Measurements from ENCODE around the gene ZSCAN20.

The ZSCAN20 gene

GRCh38 chr1:33460947-33461629 is 11.4 kb upstream of the ZSCAN20 start:
- 91% methylated on average over 4 of the region's 4 CpGs for WGBS
- Histone ChIP-seq H3K23ac (ENCODE audit: low read length in 2 of 2) (no peak overlapping the region), H3K4me3 (ENCODE audit: insufficient read depth in 1 of 2, low read depth in 1 of 2, low read length in 2 of 2) (no peak overlapping the region), H3K18ac (ENCODE audit: low read depth in 1 of 2, low read length in 2 of 2) (peak overlapping the region; percentile 11 to 19), H3K27me3 (ENCODE audit: control insufficient read depth in 1 of 2, insufficient read depth in 1 of 2, low read length in 2 of 2) (no peaks in the 10 kb centered on the region), H3K4ac (ENCODE audit: low read depth in 1 of 2, low read length in 2 of 2) (no peak overlapping the region), H2BK120ac (ENCODE audit: low read depth, low read length) (no peak overlapping the region), H2AK5ac (ENCODE audit: low read length, severe bottlenecking) (peak overlapping the region; percentile 66), H4K8ac (ENCODE audit: low read length) (no peak overlapping the region), H3K36me3 (ENCODE audit: control insufficient read depth in 1 of 2, insufficient read depth in 2 of 2, low read depth in 1 of 2, low read length in 2 of 2) (no peaks in the 10 kb centered on the region), H2AFZ (ENCODE audit: low read depth, low read length) (no peak overlapping the region), H2BK12ac (ENCODE audit: low read length in 2 of 2) (peak overlapping the region in 1 of 2 experiments; percentile 24), H3K14ac (ENCODE audit: low read length in 2 of 2) (no peak overlapping the region), H3K27ac (ENCODE audit: low read length, poor library complexity, severe bottlenecking) (no peak overlapping the region), H3K9me3 (ENCODE audit: control insufficient read depth, low read length) (no peaks in the 10 kb centered on the region), H3K79me1 (replicated peaks; ENCODE audit: low read length, poor library complexity, severe bottlenecking) (no peaks in the 10 kb centered on the region), H3K9ac (ENCODE audit: low read length) (no peak overlapping the region), H4K91ac (ENCODE audit: low read length) (peak overlapping the region; percentile 64), H3K4me2 (ENCODE audit: low read length, poor library complexity, severe bottlenecking) (no peak overlapping the region), H3K4me1 (ENCODE audit: control insufficient read depth, insufficient read depth, low read depth, low read length) (peaks cover 21% of the 10 kb centered on the region), H2BK15ac (ENCODE audit: low read depth, poor library complexity, severe bottlenecking) (no peak overlapping the region), H2BK5ac (ENCODE audit: low read depth, low read length, poor library complexity, severe bottlenecking) (no peak overlapping the region)
- DNase-seq = no peak

GRCh38 chr1:33462405-33463164 is 9.9 kb upstream of the ZSCAN20 start:
- H2AK5ac ChIP-seq (ENCODE audit: low read length, severe bottlenecking) = peak overlapping the region; percentile 50
- no peak overlapping the region for H3K14ac ChIP-seq (ENCODE audit: low read length in 2 of 2)
- H3K27ac ChIP-seq (ENCODE audit: low read length, poor library complexity, severe bottlenecking) = no peak overlapping the region
- no peak overlapping the region for H3K23ac ChIP-seq (ENCODE audit: low read length in 2 of 2)
- peak overlapping the region; percentile 58 for H4K91ac ChIP-seq (ENCODE audit: low read length)
- H3K27me3 ChIP-seq (ENCODE audit: control insufficient read depth in 1 of 2, insufficient read depth in 1 of 2, low read length in 2 of 2) = no peaks in the 10 kb centered on the region
- 94% methylated on average over 4 of the region's 8 CpGs for WGBS
- H2BK5ac ChIP-seq (ENCODE audit: low read depth, low read length, poor library complexity, severe bottlenecking) = no peak overlapping the region
- no peaks in the 10 kb centered on the region for H3K36me3 ChIP-seq (ENCODE audit: control insufficient read depth in 1 of 2, insufficient read depth in 2 of 2, low read depth in 1 of 2, low read length in 2 of 2)
- H3K4ac ChIP-seq (ENCODE audit: low read depth in 1 of 2, low read length in 2 of 2) = no peak overlapping the region
- H3K4me1 ChIP-seq (ENCODE audit: control insufficient read depth, insufficient read depth, low read depth, low read length) = peaks cover 19% of the 10 kb centered on the region
- H2BK120ac ChIP-seq (ENCODE audit: low read depth, low read length) = no peak overlapping the region
- H2BK12ac ChIP-seq (ENCODE audit: low read length in 2 of 2) = no peak overlapping the region
- no peak overlapping the region for H3K4me3 ChIP-seq (ENCODE audit: insufficient read depth in 1 of 2, low read depth in 1 of 2, low read length in 2 of 2)
- no peak overlapping the region for H3K18ac ChIP-seq (ENCODE audit: low read depth in 1 of 2, low read length in 2 of 2)
- H3K9ac ChIP-seq (ENCODE audit: low read length) = no peak overlapping the region
- H3K9me3 ChIP-seq (ENCODE audit: control insufficient read depth, low read length) = no peaks in the 10 kb centered on the region
- no peak overlapping the region for H4K8ac ChIP-seq (ENCODE audit: low read length)
- H2AFZ ChIP-seq (ENCODE audit: low read depth, low read length) = no peak overlapping the region
- no peaks in the 10 kb centered on the region for H3K79me1 ChIP-seq (replicated peaks; ENCODE audit: low read length, poor library complexity, severe bottlenecking)
- H3K4me2 ChIP-seq (ENCODE audit: low read length, poor library complexity, severe bottlenecking) = no peak overlapping the region
- no peak for DNase-seq
- H2BK15ac ChIP-seq (ENCODE audit: low read depth, poor library complexity, severe bottlenecking) = no peak overlapping the region

GRCh38 chr1:33464552-33464951 is 7.9 kb upstream of the ZSCAN20 start:
- H3K18ac ChIP-seq (ENCODE audit: low read depth in 1 of 2, low read length in 2 of 2) = no peak overlapping the region
- DNase-seq = no peak
- no peak overlapping the region for H2AK5ac ChIP-seq (ENCODE audit: low read length, severe bottlenecking)
- no peaks in the 10 kb centered on the region for H3K9me3 ChIP-seq (ENCODE audit: control insufficient read depth, low read length)
- H3K4ac ChIP-seq (ENCODE audit: low read depth in 1 of 2, low read length in 2 of 2) = no peak overlapping the region
- no peak overlapping the region for H4K91ac ChIP-seq (ENCODE audit: low read length)
- no peak overlapping the region for H2BK15ac ChIP-seq (ENCODE audit: low read depth, poor library complexity, severe bottlenecking)
- H3K23ac ChIP-seq (ENCODE audit: low read length in 2 of 2) = no peak overlapping the region
- H2BK12ac ChIP-seq (ENCODE audit: low read length in 2 of 2) = no peak overlapping the region
- no peaks in the 10 kb centered on the region for H3K27me3 ChIP-seq (ENCODE audit: control insufficient read depth in 1 of 2, insufficient read depth in 1 of 2, low read length in 2 of 2)
- no peak overlapping the region for H3K14ac ChIP-seq (ENCODE audit: low read length in 2 of 2)
- H4K8ac ChIP-seq (ENCODE audit: low read length) = no peak overlapping the region
- H3K4me2 ChIP-seq (ENCODE audit: low read length, poor library complexity, severe bottlenecking) = no peak overlapping the region
- peaks cover 22% of the 10 kb centered on the region for H3K4me1 ChIP-seq (ENCODE audit: control insufficient read depth, insufficient read depth, low read depth, low read length)
- H3K4me3 ChIP-seq (ENCODE audit: insufficient read depth in 1 of 2, low read depth in 1 of 2, low read length in 2 of 2) = no peak overlapping the region
- H3K27ac ChIP-seq (ENCODE audit: low read length, poor library complexity, severe bottlenecking) = no peak overlapping the region
- no peaks in the 10 kb centered on the region for H3K79me1 ChIP-seq (replicated peaks; ENCODE audit: low read length, poor library complexity, severe bottlenecking)
- H3K9ac ChIP-seq (ENCODE audit: low read length) = no peak overlapping the region
- WGBS = 96% methylated on average over 3 of the region's 3 CpGs
- H2AFZ ChIP-seq (ENCODE audit: low read depth, low read length) = no peak overlapping the region
- no peak overlapping the region for H2BK120ac ChIP-seq (ENCODE audit: low read depth, low read length)
- H2BK5ac ChIP-seq (ENCODE audit: low read depth, low read length, poor library complexity, severe bottlenecking) = no peak overlapping the region
- H3K36me3 ChIP-seq (ENCODE audit: control insufficient read depth in 1 of 2, insufficient read depth in 2 of 2, low read depth in 1 of 2, low read length in 2 of 2) = no peaks in the 10 kb centered on the region

GRCh38 chr1:33465316-33465715 is 7.1 kb upstream of the ZSCAN20 start:
- 95% methylated on average over 1 of the region's 2 CpGs for WGBS
- Histone ChIP-seq H2BK120ac (ENCODE audit: low read depth, low read length) (no peak overlapping the region), H2BK12ac (ENCODE audit: low read length in 2 of 2) (no peak overlapping the region)

More at GRCh38 chr1:33465316-33465715, 7.1 kb upstream of the ZSCAN20 start:
- H3K4ac ChIP-seq (ENCODE audit: low read depth in 1 of 2, low read length in 2 of 2) = no peak overlapping the region
- no peak overlapping the region for H2AK5ac ChIP-seq (ENCODE audit: low read length, severe bottlenecking)
- H3K9ac ChIP-seq (ENCODE audit: low read length) = no peak overlapping the region
- H4K8ac ChIP-seq (ENCODE audit: low read length) = no peak overlapping the region
- H3K14ac ChIP-seq (ENCODE audit: low read length in 2 of 2) = no peak overlapping the region
- no peak overlapping the region for H4K91ac ChIP-seq (ENCODE audit: low read length)
- no peak overlapping the region for H3K23ac ChIP-seq (ENCODE audit: low read length in 2 of 2)
- H2BK15ac ChIP-seq (ENCODE audit: low read depth, poor library complexity, severe bottlenecking) = no peak overlapping the region
- H3K27me3 ChIP-seq (ENCODE audit: control insufficient read depth in 1 of 2, insufficient read depth in 1 of 2, low read length in 2 of 2) = no peaks in the 10 kb centered on the region
- no peaks in the 10 kb centered on the region for H3K79me1 ChIP-seq (replicated peaks; ENCODE audit: low read length, poor library complexity, severe bottlenecking)
- no peak for DNase-seq
- H3K4me1 ChIP-seq (ENCODE audit: control insufficient read depth, insufficient read depth, low read depth, low read length) = peaks cover 18% of the 10 kb centered on the region
- H2AFZ ChIP-seq (ENCODE audit: low read depth, low read length) = no peak overlapping the region
- no peak overlapping the region for H3K27ac ChIP-seq (ENCODE audit: low read length, poor library complexity, severe bottlenecking)
- H3K4me2 ChIP-seq (ENCODE audit: low read length, poor library complexity, severe bottlenecking) = no peak overlapping the region
- H3K9me3 ChIP-seq (ENCODE audit: control insufficient read depth, low read length) = no peaks in the 10 kb centered on the region
- no peak overlapping the region for H3K4me3 ChIP-seq (ENCODE audit: insufficient read depth in 1 of 2, low read depth in 1 of 2, low read length in 2 of 2)
- H3K18ac ChIP-seq (ENCODE audit: low read depth in 1 of 2, low read length in 2 of 2) = no peak overlapping the region
- no peak overlapping the region for H2BK5ac ChIP-seq (ENCODE audit: low read depth, low read length, poor library complexity, severe bottlenecking)
- no peaks in the 10 kb centered on the region for H3K36me3 ChIP-seq (ENCODE audit: control insufficient read depth in 1 of 2, insufficient read depth in 2 of 2, low read depth in 1 of 2, low read length in 2 of 2)
